ENCODE data around the gene OTULIN. TPM values are rescaled to one million over a fixed set of nuclear protein-coding genes. Genes with fewer than 3 reads are reported as not detected.

Gene OTULIN
- total and polyA plus RNA-seq, 2 experiments from 2014 or later: 24.3 to 43.9 TPM

GRCh38 chr5:14679595-14679994 lies 15.1 kb downstream of the OTULIN start (continued):
- TF ChIP-seq REST (IDR thresholded peaks at IDR 0.05; ENCODE audit: unreplicated experiment): no peak

- H3K4me1 Mint-ChIP-seq: peaks cover 10% of the 10 kb centered on the region; the same call in 2 of the 3 replicates
- peaks cover 33% of the 10 kb centered on the region for H3K36me3 Mint-ChIP-seq (ENCODE audit: low read depth)
- H3K27ac ChIP-seq (ENCODE audit: low read depth): no peak overlapping the region
- H3K9me2 ChIP-seq (ENCODE audit: insufficient read depth): no peaks in the 10 kb centered on the region
- DNase-seq (ENCODE audit: low spot score) (no peak), ATAC-seq (no peak)
- H4K20me1 ChIP-seq (replicated peaks; ENCODE audit: insufficient read depth): no peaks in the 10 kb centered on the region; the same call in 1 of the 2 replicates
- no peaks in the 10 kb centered on the region for H3F3A ChIP-seq (replicated peaks; ENCODE audit: low read depth)
- no peaks in the 10 kb centered on the region for H3K27me3 Mint-ChIP-seq (ENCODE audit: insufficient read depth, low read depth, poor library complexity)
- H3K9me3 Mint-ChIP-seq: no peaks in the 10 kb centered on the region
- peaks cover 6% of the 10 kb centered on the region; the same call in 1 of the 2 replicates for H3K4me1 ChIP-seq (ENCODE audit: insufficient read depth)
- no peaks in the 10 kb centered on the region for H3K27me3 ChIP-seq (ENCODE audit: insufficient read depth)
- no peak overlapping the region for H3K4me3 ChIP-seq
- H2AFZ ChIP-seq: no peak overlapping the region
- no peak overlapping the region for H3K4me3 Mint-ChIP-seq
- no peak overlapping the region for H3K27ac Mint-ChIP-seq
- H3K79me2 ChIP-seq (replicated peaks; ENCODE audit: insufficient read depth): peaks cover 23% of the 10 kb centered on the region
- no peak overlapping the region for H3K4me2 ChIP-seq
- peaks cover 10% of the 10 kb centered on the region; the same call in 1 of the 2 replicates for H3K36me3 ChIP-seq (ENCODE audit: insufficient read depth)
- TF ChIP-seq STAT1 (IDR thresholded peaks at IDR 0.05; ENCODE audit: unreplicated experiment) (no peak), ZNF462 (CRISPR knock-in tag; IDR thresholded peaks at IDR 0.05) (no peak), JUNB (IDR thresholded peaks at IDR 0.05; ENCODE audit: unreplicated experiment) (no peak), EZH2phosphoT487 (IDR thresholded peaks at IDR 0.05; ENCODE audit: unreplicated experiment) (no peak), ETS1 (IDR thresholded peaks at IDR 0.05) (no peak), EZH2 (IDR thresholded peaks at IDR 0.05; ENCODE audit: low read depth, unreplicated experiment) (no peak), NANOG (IDR thresholded peaks at IDR 0.05; ENCODE audit: borderline replicate concordance) (no peak), ZNF114 (CRISPR knock-in tag; IDR thresholded peaks at IDR 0.05) (no peak), REST (IDR thresholded peaks at IDR 0.05; ENCODE audit: unreplicated experiment) (no peak), ZNF331 (CRISPR knock-in tag; IDR thresholded peaks at IDR 0.05; ENCODE audit: low read depth) (no peak)
Measured at GRCh38 chr5:14681236-14681752, 16.8 kb downstream of the OTULIN start.

Data from GM23338 (cell line).